K562 (cell line): ENCODE measurements around the gene CNPY4. TPM values are rescaled to one million over a fixed set of nuclear protein-coding genes. Genes with fewer than 3 reads are reported as not detected.

ENCODE experiments used
- ATAC-seq: fragments of 200-7000 bp; cut with Tn5 transposase; 3 replicates; pipeline ENCODE4 v1.9.1; 2020; ENCODE audit warnings: moderate library complexity
- BruUV-seq: library from RNA; stranded (reverse); fragments of 400-500 nt; replicated peaks from 2 replicates; lab custom pipeline; 2021; lab: Mats Ljungman, UMichigan
- CTCF ChIA-PET: fragments of 300-600 bp; formaldehyde crosslinking; extraction: SDS; loops from one replicate; lab custom pipeline; 2021; ENCODE audit warnings: low intra/inter-chr PET ratio; lab: Yijun Ruan, JAX
- POLR2A ChIA-PET: fragments of 300-600, 350-650 bp; sonication (Branson Sonifier 250); formaldehyde crosslinking; extraction: SDS; loops from one replicate; lab custom pipeline; 2021; ENCODE audit warnings: antibody characterized with exemption, inconsistent platforms; lab: Yijun Ruan, JAX
- DNase-seq, 4 experiments: peaks; one replicate each; pipeline versions ENCODE4 v3.0.0 to v3.0.0-alpha.2; 2011 to 2018; ENCODE audit warnings: low spot score in 3 of 4, mixed read lengths in 3 of 4; ENCODE audit errors: extremely low read depth in 1 of 4
- FAIRE-seq: peaks from 2 replicates; lab custom pipeline; 2011; peaks lifted over from hg19 to GRCh38; lab: Jason Lieb, UNC
- H2AFZ ChIP-seq: 2 replicates; pipeline ENCODE4 v1.6.0; 2011; ENCODE audit warnings: low read depth, low read length, control low read depth, inconsistent platforms
- H3K27ac ChIP-seq: fragments of 200-600 bp; 3 replicates; pipeline ENCODE4 v1.8.0; 2011; ENCODE audit warnings: low read depth, mild to moderate bottlenecking, control low read depth, inconsistent platforms, low read length, moderate library complexity, mixed read lengths; ENCODE audit errors: extremely low read depth
- H3K27me3 ChIP-seq, 2 experiments: fragments of 300-600 bp in 1 of 2; 2 replicates in 1 of 2; 3 replicates in 1 of 2; pipeline versions ENCODE4 v1.6.0 to v1.8.0; 2011; ENCODE audit warnings: inconsistent platforms in 2 of 2, low read length in 2 of 2, mild to moderate bottlenecking in 1 of 2, mixed read lengths in 1 of 2, moderate library complexity in 1 of 2; ENCODE audit not compliant: control insufficient read depth in 2 of 2, insufficient read depth in 2 of 2
- H3K36me3 ChIP-seq: fragments of 300-600 bp; 3 replicates; pipeline ENCODE4 v1.8.0; 2011; ENCODE audit warnings: mild to moderate bottlenecking, low read length, inconsistent platforms; ENCODE audit not compliant: control insufficient read depth, insufficient read depth
- H3K4me1 ChIP-seq, 2 experiments: fragments of 200-600 bp in 1 of 2; replicated peaks in 1 of 2; 2 replicates in 1 of 2; 3 replicates in 1 of 2; pipeline versions ENCODE4 v1.5.1 to v1.8.0; 2011; ENCODE audit warnings: inconsistent platforms in 2 of 2, low read length in 2 of 2, mild to moderate bottlenecking in 1 of 2, mixed read lengths in 1 of 2, moderate library complexity in 1 of 2; ENCODE audit not compliant: control insufficient read depth in 2 of 2, insufficient read depth in 2 of 2
- H3K4me2 ChIP-seq: 2 replicates; pipeline ENCODE4 v1.6.1; 2011; ENCODE audit warnings: low read length, control low read depth, inconsistent platforms, mixed read lengths; ENCODE audit not compliant: insufficient read depth
- H3K4me3 ChIP-seq: fragments of 200-600 bp; sonication (generic), shearing (Covaris generic); 2 replicates; pipeline ENCODE4 v1.5.1; 2016; ENCODE audit warnings: control low read depth, inconsistent platforms
- H3K79me2 ChIP-seq: fragments of 200-600 bp; 3 replicates; pipeline ENCODE4 v1.8.0; 2011; ENCODE audit warnings: low read length, inconsistent platforms; ENCODE audit not compliant: control insufficient read depth, insufficient read depth
- H3K9ac ChIP-seq, 2 experiments: 2 replicates each; pipeline versions ENCODE4 v1.6.0 to v1.6.1; 2011; ENCODE audit warnings: low read depth in 2 of 2, low read length in 2 of 2, control low read depth in 1 of 2, inconsistent platforms in 1 of 2, mild to moderate bottlenecking in 1 of 2, mixed read lengths in 1 of 2; ENCODE audit not compliant: insufficient read depth in 1 of 2
- H3K9me1 ChIP-seq: one replicate; pipeline ENCODE4 v1.6.0; 2011; ENCODE audit warnings: inconsistent platforms, mild to moderate bottlenecking, low read length, moderate library complexity; ENCODE audit not compliant: control insufficient read depth, insufficient read depth
- H3K9me3 ChIP-seq: replicated peaks from 2 replicates; pipeline ENCODE4 v1.5.1; 2011; ENCODE audit warnings: low read depth, low read length, inconsistent platforms; ENCODE audit not compliant: control insufficient read depth, insufficient read depth
- H4K20me1 ChIP-seq: replicated peaks from 2 replicates; pipeline ENCODE4 v1.6.1; 2011; ENCODE audit warnings: low read length, inconsistent platforms, mixed read lengths; ENCODE audit not compliant: control insufficient read depth, insufficient read depth
- CBFA2T3 ChIP-seq: fragments of 450-650 bp; IDR thresholded peaks from 2 replicates; pipeline ENCODE4 v1.6.1; 2017
- CGGBP1 ChIP-seq: fragments of 250-450 bp; sonication (Bioruptor Pico); IDR thresholded peaks from 2 replicates; pipeline ENCODE4 v1.9.0; 2021; ENCODE audit warnings: mild to moderate bottlenecking
- DACH1 ChIP-seq: fragments of 450-650 bp; IDR thresholded peaks from 2 replicates; pipeline ENCODE4 v1.6.1; 2018; ENCODE audit not compliant: partially characterized antibody
- DMBX1 ChIP-seq: fragments of 250-450 bp; sonication (Bioruptor Pico); IDR thresholded peaks from 2 replicates; pipeline ENCODE4 v1.8.0; 2022; ENCODE audit warnings: inconsistent platforms, mild to moderate bottlenecking, moderate library complexity, borderline replicate concordance
- EGR1 ChIP-seq: fragments of 450-650 bp; conservative IDR thresholded peaks from 2 replicates; pipeline ENCODE4 v1.6.1; 2017; ENCODE audit warnings: mild to moderate bottlenecking
- FOSL1 ChIP-seq: fragments of 200-800 bp; sonication (Bioruptor generic); conservative IDR thresholded peaks from 2 replicates; pipeline ENCODE4 v1.6.1; 2016; ENCODE audit warnings: missing genetic modification characterization, missing compliant biosample characterization
- HIVEP1 ChIP-seq: fragments of 250-450 bp; sonication (Bioruptor Pico); IDR thresholded peaks from 2 replicates; pipeline ENCODE4 v1.4.0; 2020; ENCODE audit warnings: mild to moderate bottlenecking
- KLF16 ChIP-seq: IDR thresholded peaks from 2 replicates; pipeline ENCODE4 v1.6.1; 2016; ENCODE audit warnings: antibody characterized with exemption
- KLF6 ChIP-seq: fragments of 250-450 bp; sonication (Bioruptor Pico); IDR thresholded peaks from 2 replicates; pipeline ENCODE4 v1.4.0; 2020; ENCODE audit warnings: mild to moderate bottlenecking, moderate library complexity, borderline replicate concordance
- MBD1 ChIP-seq: fragments of 250-450 bp; sonication (Bioruptor Pico); IDR thresholded peaks from 2 replicates; pipeline ENCODE4 v1.8.0; 2022; ENCODE audit warnings: inconsistent platforms
- MEF2D ChIP-seq: conservative IDR thresholded peaks from 2 replicates; pipeline ENCODE4 v1.6.1; 2016; ENCODE audit warnings: low read depth, missing genetic modification characterization, missing compliant biosample characterization
- MYC ChIP-seq, 2 experiments: fragments of 250-450 bp in 1 of 2; sonication (Bioruptor Pico) in 1 of 2; IDR thresholded peaks; 2 replicates each; pipeline versions ENCODE4 v1.5.1 to v1.6.1; 2012 to 2021; ENCODE audit warnings: low read depth in 2 of 2, borderline replicate concordance in 1 of 2, improper control_type of control experiment in 1 of 2, low read length in 1 of 2, mild to moderate bottlenecking in 1 of 2, moderate library complexity in 1 of 2
- NFIC ChIP-seq: fragments of 450-650 bp; IDR thresholded peaks from 2 replicates; pipeline ENCODE4 v1.6.1; 2017; ENCODE audit warnings: mild to moderate bottlenecking, inconsistent platforms
- NR4A1 ChIP-seq, 2 experiments: fragments of 250-450 bp in 1 of 2; fragments of 450-650 bp in 1 of 2; sonication (Bioruptor Pico) in 1 of 2; IDR thresholded peaks; 2 replicates each; pipeline versions ENCODE4 v1.4.0 to v1.6.1; 2016 to 2020; ENCODE audit warnings: mild to moderate bottlenecking in 2 of 2, missing compliant biosample characterization in 1 of 2, missing genetic modification characterization in 1 of 2, moderate library complexity in 1 of 2
- PHF20 ChIP-seq: fragments of 450-650 bp; IDR thresholded peaks from 2 replicates; pipeline ENCODE4 v1.6.1; 2018; ENCODE audit not compliant: partially characterized antibody
- PYGO2 ChIP-seq: fragments of 450-650 bp; IDR thresholded peaks from 2 replicates; pipeline ENCODE4 v1.6.1; 2016; ENCODE audit warnings: mild to moderate bottlenecking, missing genetic modification characterization, moderate library complexity, missing compliant biosample characterization
- SMAD3 ChIP-seq: fragments of 450-650 bp; formaldehyde crosslinking; conservative IDR thresholded peaks from 2 replicates; pipeline ENCODE4 v1.4.0; 2020; ENCODE audit warnings: mild to moderate bottlenecking
- SREBF1 ChIP-seq: fragments of 150-350 bp; IDR thresholded peaks from 2 replicates; pipeline ENCODE4 v1.6.1; 2014; ENCODE audit warnings: antibody characterized with exemption, low read depth, low read length, borderline replicate concordance
- SREBF2 ChIP-seq: sonication (generic); formaldehyde crosslinking; IDR thresholded peaks from 2 replicates; pipeline ENCODE4 v1.4.0; 2020; ENCODE audit warnings: mild to moderate bottlenecking, missing genetic modification reagents
- ZBED1 ChIP-seq: IDR thresholded peaks from 2 replicates; pipeline ENCODE4 v1.6.1; 2014
- ZNF589 ChIP-seq: fragments of 200-800 bp; sonication (Bioruptor generic); IDR thresholded peaks from 2 replicates; pipeline ENCODE4 v1.6.1; 2016; ENCODE audit warnings: low read depth, missing genetic modification characterization, missing compliant biosample characterization
- ZNF695 ChIP-seq: fragments of 450-650 bp; formaldehyde crosslinking; IDR thresholded peaks from 2 replicates; pipeline ENCODE4 v1.4.0; 2020; ENCODE audit warnings: mild to moderate bottlenecking, moderate library complexity
- ZNF830 ChIP-seq: fragments of 250-450 bp; sonication (Bioruptor Pico); IDR thresholded peaks from 2 replicates; pipeline ENCODE4 v1.5.0; 2021; ENCODE audit warnings: mild to moderate bottlenecking
- WGBS: fragments of 100-300 bp; shearing (Covaris generic); methylation state at CpG from one replicate; pipeline ENCODE4 v1.1.6; 2016; ENCODE audit warnings: low coverage, mixed read lengths; ENCODE audit not compliant: insufficient coverage; ENCODE audit errors: missing lambda C conversion rate; 5-methylcytosine and 5-hydroxymethylcytosine counted together
- in situ Hi-C: fragments of 300-500 bp; cut with MboI; formaldehyde crosslinking; loops from 4 replicates; pipeline ENCODE4 v1.15.0; 2018; ENCODE audit warnings: inconsistent platforms, mixed read lengths
- intact Hi-C: fragments of 100-400 bp; cut with micrococcal nuclease; formaldehyde crosslinking; loops from 2 replicates; pipeline ENCODE4 v1.14.2; 2022
- polyA plus RNA-seq, 8 experiments: library from polyadenylated mRNA; depleted of rRNA in 4 of 8; stranded (reverse) in 5 of 8; unstranded in 3 of 8; fragments of >200 nt; fragmentation: Nextera tagmentation in 2 of 8; fragmentation: Illumina TruSeq in 1 of 8; extraction: Ambion mirVana in 2 of 8; extraction: Trizol in 1 of 8; gene quantifications; 2 replicates each; pipeline versions ENCODE4 v1.2.1 to v1.2.3, GENCODE V29; 2011 to 2014; ENCODE audit warnings: inconsistent platforms in 1 of 8, missing spikeins in 1 of 8
- total RNA-seq, 7 experiments: library from RNA; depleted of rRNA in 6 of 7; stranded (reverse); fragments of >200 nt in 6 of 7; fragmentation: Illumina TruSeq in 2 of 7; extraction: Trizol in 2 of 7; gene quantifications; 2 replicates each; pipeline versions ENCODE4 v1.2.1 to v1.2.3, GENCODE V29; 2011 to 2021; ENCODE audit warnings: low replicate concordance in 1 of 7

Gene CNPY4
- total and polyA plus RNA-seq, 9 of the 15 experiments (the other 6 are each of a cell fraction or from before 2014, with no cell fraction given): 1.9 to 11.2 (median 7.0) TPM

- intact Hi-C loops (loop anchor here (1.0 kb wide), 1 partner anchor 42 kb away; no protein-coding TSS in a partner anchor), in situ Hi-C loops (no loop called here)
- no TSS peak for BruUV-seq
- WGBS: 15% methylated on average over 14 of the region's 14 CpGs
- H3K79me2 ChIP-seq: peaks cover 18% of the 10 kb centered on the region
- CTCF ChIA-PET: interaction anchor here (0.6 kb wide), 1 partner anchor 11 kb away, joined by 5 read pairs; the partner anchor contains the start of gene TRAPPC14
- H3K36me3 ChIP-seq: peaks cover 25% of the 10 kb centered on the region; the same call in 2 of the 3 replicates
- H3K9me3 ChIP-seq: no peaks in the 10 kb centered on the region
- no peak for ATAC-seq
- H3K4me3 ChIP-seq: peak overlapping the region; percentile 26
- H3K4me1 ChIP-seq: peaks cover 14 to 32% of the 10 kb centered on the region in 2 experiments; a peak in 4 of 5 replicates
- no peaks in the 10 kb centered on the region for H3K9me1 ChIP-seq
- DNase-seq: no peak
- POLR2A ChIA-PET: interaction anchor here (0.6 to 1.6 kb wide), 13 partner anchors 8 to 66 kb away, joined by 3 to 13 read pairs (median 4); partner anchors contain the start of genes AP4M1, COPS6 and MCM7
- no peaks in the 10 kb centered on the region for H3K27me3 ChIP-seq
- peak overlapping the region; percentile 95 for H3K4me2 ChIP-seq
- no peak for FAIRE-seq
- H3K9ac ChIP-seq: peak overlapping the region; percentile 40 to 90
- H2AFZ ChIP-seq: peak overlapping the region; percentile 98
- H3K27ac ChIP-seq: peak overlapping the region; percentile 61; the same call in 2 of the 3 replicates
- no peaks in the 10 kb centered on the region for H4K20me1 ChIP-seq
- no peak for TF ChIP-seq ZBED1
- peak; percentile 85; the same call in 1 of the 2 replicates for TF ChIP-seq SREBF2 (CRISPR knock-in tag)
- TF ChIP-seq HIVEP1: peak; percentile 79
- TF ChIP-seq SREBF1: no peak
- no peak for TF ChIP-seq PYGO2 (tag)
- no peak for TF ChIP-seq MBD1 (CRISPR knock-in tag)
- no peak for TF ChIP-seq KLF16
- 0 out of 2 replicates have a peak, but pooled peaks have one; percentile 26 for TF ChIP-seq DMBX1 (CRISPR knock-in tag)
- TF ChIP-seq ZNF695: no peak
- 0 out of 2 replicates have a peak, but pooled peaks have one; percentile 25 for TF ChIP-seq SMAD3 (CRISPR knock-in tag)
- 0 out of 2 replicates have a peak, but pooled peaks have one; percentile 39 for TF ChIP-seq KLF6 (CRISPR knock-in tag)
- TF ChIP-seq CGGBP1 (CRISPR knock-in tag): no peak
- TF ChIP-seq ZNF830: peak; percentile 57; the same call in 1 of the 2 replicates
- no peak for TF ChIP-seq CBFA2T3
- no peak for TF ChIP-seq EGR1
- TF ChIP-seq DACH1: no peak
- peak; percentile 47 for TF ChIP-seq PHF20
- no peak for TF ChIP-seq MEF2D (tag)
- peak; percentile 9; the same call in 1 of the 2 replicates for TF ChIP-seq NFIC
- TF ChIP-seq NR4A1 (CRISPR knock-in tag; IDR thresholded peaks at IDR 0.05): no peak
- TF ChIP-seq NR4A1 (tag; IDR thresholded peaks at IDR 0.05): no peak; the same call in 1 of the 2 replicates
- no peak for TF ChIP-seq MYC (IDR thresholded peaks at IDR 0.05; ENCODE audit: low read depth, low read length)
- peak; percentile 52; the same call in 1 of the 2 replicates for TF ChIP-seq MYC (CRISPR knock-in tag; IDR thresholded peaks at IDR 0.05; ENCODE audit: borderline replicate concordance, low read depth)
- TF ChIP-seq FOSL1 (tag): no peak; the same call in 1 of the 2 replicates
- no peak; the same call in 1 of the 2 replicates for TF ChIP-seq ZNF589 (CRISPR knock-in tag)
These were observed 28.8 kb downstream of the CNPY4 start for GRCh38 chr7:100148225-100148558.
